ENCODE data around the gene TRPC4AP.
A peak's percentile ranks its signal among the peaks of the same experiment; 100 is the strongest.

The TRPC4AP gene

GRCh38 chr20:34967421-34967820 lies 125.2 kb downstream of the TRPC4AP start:
- DNase-seq = no peak

- DNase-seq = no peak
These were observed 127.6 kb downstream of the TRPC4AP start for GRCh38 chr20:34965051-34965450.

- no peak for DNase-seq
These were observed 128.1 kb downstream of the TRPC4AP start for GRCh38 chr20:34964486-34964885.

- no peak for DNase-seq
These were observed 135.7 kb downstream of the TRPC4AP start for GRCh38 chr20:34956751-34957472.

GRCh38 chr20:34956041-34956458 lies 136.6 kb downstream of the TRPC4AP start:
- no peak for DNase-seq

- peak; percentile 88 for DNase-seq
These were observed 137.2 kb downstream of the TRPC4AP start, which contains the start of the genes GSS and MYH7B for GRCh38 chr20:34955231-34956040. GSS (minus strand) TSS chr20:34955806; CDS start chr20:34951852, 3,954 bp downstream. MYH7B (plus strand) TSS chr20:34955868; CDS start chr20:34978006, 22,138 bp downstream.

- no peak for DNase-seq
These were observed 137.7 kb downstream of the TRPC4AP start for GRCh38 chr20:34954904-34955230.

DNA sequence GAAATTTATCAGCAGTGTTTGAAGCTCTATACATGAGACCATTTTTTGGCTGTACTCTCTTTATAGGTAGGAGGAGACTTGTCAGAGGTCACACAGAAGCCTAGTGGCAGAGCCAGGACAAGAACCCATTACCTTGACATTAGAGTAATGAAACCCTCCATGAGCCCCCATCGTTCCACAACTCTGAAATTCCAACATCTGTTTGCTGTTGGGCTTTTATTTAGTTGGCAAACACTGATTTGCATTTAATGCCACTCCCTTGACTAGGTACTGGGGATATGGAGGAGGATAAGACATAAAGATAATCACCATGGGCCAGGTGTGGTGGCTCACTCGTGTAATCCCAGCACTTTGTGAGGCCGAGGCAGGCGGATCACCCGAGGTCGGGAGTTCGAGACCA lies 138.6 kb downstream of the TRPC4AP start:
- DNase-seq = no peak

GRCh38 chr20:34952671-34953070 lies 139.9 kb downstream of the TRPC4AP start:
- no peak for DNase-seq
